SHP77 (cell line): Measurements from ENCODE around the gene SEMA6A.
"Not testable (repeated sequence)": the region's sequence is repeated elsewhere in the genome, so short reads cannot be mapped to it uniquely, and the experiment has no call there.

ENCODE experiments used
- DNase-seq, 2 experiments: peaks; one replicate each; lab custom pipeline; 2025; lab: John Stamatoyannopoulos, UW

SEMA6A gene

GRCh38 chr5:116524051-116524904, 50.3 kb downstream of the SEMA6A start:
- no peak for DNase-seq

- DNase-seq: not testable (repeated sequence)
Observed at GRCh38 chr5:116523182-116523581, 51.4 kb downstream of the SEMA6A start.

GRCh38 chr5:116522356-116523136, 52.1 kb downstream of the SEMA6A start:
- DNase-seq: no peak

DNA sequence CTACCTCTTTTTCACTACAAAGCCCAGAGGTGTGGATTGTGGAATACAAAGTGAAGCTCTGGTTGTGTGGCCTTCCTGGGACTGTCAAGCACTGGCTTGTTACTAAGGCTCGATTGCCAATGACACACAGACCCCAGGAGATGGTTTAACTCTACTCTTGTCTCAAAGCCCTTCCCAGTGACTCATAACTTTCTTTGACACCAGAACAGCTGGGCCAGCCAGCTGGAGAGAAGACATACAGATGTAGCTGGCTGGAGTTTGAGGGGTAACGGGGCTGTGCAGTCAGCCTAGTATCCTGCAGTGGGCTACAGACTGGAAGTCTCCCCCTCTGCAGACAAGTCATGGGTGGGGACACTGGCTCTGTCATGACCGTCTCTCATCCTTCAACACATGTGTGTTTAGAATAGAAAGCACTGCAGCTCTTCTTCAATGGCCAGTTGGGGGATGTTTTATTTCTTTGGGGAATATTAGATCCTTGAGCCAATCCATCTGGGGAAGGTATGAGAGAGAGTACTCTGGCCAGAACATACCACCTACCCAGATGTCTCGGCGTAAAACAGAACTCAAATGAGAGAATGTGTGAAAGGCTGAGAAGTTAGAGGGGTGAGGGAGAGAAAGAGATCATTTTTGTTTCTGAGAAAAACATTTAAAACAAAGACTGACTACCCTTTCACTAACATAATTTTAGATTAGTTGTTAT, 53.3 kb downstream of the SEMA6A start:
- DNase-seq: no peak

- no peak for DNase-seq
Observed at GRCh38 chr5:116520771-116521170, 53.9 kb downstream of the SEMA6A start.

DNA sequence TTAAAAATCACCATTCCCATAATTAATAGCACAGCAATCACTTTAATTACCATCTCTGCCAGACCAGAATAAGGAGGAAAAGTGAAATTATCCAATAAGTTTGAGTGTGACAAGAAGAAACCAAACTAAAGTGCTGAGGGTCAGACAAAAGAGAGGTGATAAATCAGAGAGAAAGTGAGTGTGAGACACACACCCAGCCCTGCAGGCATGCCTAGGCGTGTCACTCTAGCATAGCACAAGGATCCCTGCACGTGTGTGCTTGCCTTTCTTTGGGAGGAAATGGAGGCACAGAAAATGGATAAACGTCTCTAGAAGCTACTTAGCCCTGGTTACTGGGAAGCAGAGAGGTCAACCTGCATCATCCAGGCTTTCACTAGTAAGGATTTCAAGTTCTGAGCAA, 56.2 kb downstream of the SEMA6A start:
- DNase-seq: no peak

DNA sequence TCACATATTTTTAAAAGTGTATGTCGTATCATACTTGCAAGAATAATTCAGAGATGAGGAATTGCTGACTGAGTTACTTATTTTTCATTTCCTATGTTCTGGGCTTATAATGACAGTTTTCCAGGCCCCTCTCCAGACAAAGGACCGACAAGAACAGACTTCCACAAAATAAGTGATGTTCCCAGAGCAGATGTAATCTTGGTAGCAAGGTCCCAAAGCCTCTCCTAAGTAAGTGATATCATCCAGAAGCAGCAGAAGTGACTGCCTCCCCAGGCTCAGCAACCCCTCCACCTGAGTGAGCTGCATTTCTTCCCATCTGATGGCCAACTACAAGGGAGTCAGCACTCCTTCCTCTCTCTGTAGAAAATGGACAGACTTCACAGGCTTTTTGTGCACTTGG, 57.1 kb downstream of the SEMA6A start:
- no peak for DNase-seq

GRCh38 chr5:116516021-116516420, 58.6 kb downstream of the SEMA6A start:
- DNase-seq: no peak

DNA sequence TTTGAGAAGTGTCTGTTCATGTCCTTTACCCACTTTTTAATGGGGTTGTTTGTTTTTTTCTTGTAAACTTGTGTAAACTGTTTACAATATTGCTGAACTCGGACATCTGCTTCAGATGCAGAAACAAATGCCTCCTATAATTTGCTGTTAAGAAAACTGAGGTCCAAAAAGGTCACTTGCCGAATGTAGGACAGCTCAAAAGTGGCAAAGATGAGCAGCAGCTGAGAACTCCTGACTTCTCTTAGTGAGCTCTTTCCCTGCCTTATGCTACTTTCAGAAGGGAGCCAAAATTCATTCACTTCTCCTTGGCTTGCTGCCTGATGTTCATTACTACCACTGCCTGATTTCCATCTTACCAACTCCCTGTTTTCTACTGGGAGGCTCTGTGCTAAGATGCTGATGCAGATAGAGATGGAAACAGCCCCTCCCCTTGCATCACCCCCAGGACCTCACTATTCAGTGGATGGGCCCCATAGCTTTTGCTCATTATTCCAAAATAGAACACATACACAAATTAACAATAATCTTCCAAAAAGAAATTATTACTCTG, 60.1 kb downstream of the SEMA6A start:
- no peak for DNase-seq

GRCh38 chr5:116510517-116510916, 64.1 kb downstream of the SEMA6A start:
- no peak for DNase-seq

- no peak for DNase-seq
Observed at GRCh38 chr5:116509483-116510244, 65.0 kb downstream of the SEMA6A start.

- no peak for DNase-seq
Observed at GRCh38 chr5:116508835-116509234, 65.8 kb downstream of the SEMA6A start.

- DNase-seq: no peak
Observed at GRCh38 chr5:116507941-116508655, 66.5 kb downstream of the SEMA6A start.

DNA sequence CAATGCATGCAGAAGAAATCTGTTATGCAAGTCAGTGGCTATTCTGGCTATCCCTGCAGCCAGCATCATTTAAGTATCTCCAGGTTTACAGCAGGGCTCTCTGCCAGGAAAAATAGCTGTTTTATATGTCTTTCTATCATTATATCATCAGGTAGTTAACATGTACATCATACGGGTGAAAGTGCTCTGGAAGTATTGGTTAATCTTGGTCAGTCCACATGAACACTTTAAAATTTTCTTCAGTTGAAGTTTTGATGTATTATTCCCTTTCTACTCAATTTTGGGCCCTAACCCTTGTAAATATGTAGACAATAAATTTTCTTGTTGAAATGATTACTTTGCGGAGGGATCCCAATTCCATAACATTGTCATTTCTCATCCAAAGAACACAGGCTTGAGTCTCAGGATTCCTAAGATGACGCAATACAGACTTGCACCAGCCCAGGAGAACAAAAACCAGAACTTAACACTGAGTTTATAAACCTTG, 67.5 kb downstream of the SEMA6A start:
- no peak for DNase-seq

GRCh38 chr5:116506488-116506887, 68.1 kb downstream of the SEMA6A start:
- DNase-seq: no peak

DNA sequence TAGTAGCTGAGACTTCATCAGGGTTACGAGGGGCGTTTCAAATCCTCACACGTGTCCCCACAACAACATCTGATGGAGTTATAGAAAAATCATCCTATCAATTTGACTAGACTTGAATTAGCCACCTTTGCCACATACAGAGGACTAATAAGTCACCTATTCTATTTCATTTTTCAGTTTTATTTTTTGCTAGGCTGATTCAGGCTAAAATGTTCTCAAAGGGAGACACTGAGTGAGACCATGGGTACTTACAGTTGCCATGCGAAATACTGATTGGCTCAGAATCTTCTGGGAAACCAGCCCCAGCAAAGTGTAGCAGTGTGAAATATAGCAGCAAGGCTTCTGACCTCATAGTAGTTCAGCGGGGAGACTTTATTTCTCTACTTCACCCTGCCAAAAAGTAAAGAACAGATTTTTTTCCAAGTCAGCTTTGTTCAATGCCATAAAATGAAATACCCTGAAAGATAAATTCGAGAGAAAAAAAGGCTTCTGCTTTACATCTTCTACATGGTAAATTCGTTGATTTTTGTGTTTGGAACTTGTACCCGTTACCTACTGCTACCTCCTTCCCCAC, 69.9 kb downstream of the SEMA6A start:
- no peak for DNase-seq

GRCh38 chr5:116502616-116503015, 72.0 kb downstream of the SEMA6A start:
- DNase-seq: no peak

DNA sequence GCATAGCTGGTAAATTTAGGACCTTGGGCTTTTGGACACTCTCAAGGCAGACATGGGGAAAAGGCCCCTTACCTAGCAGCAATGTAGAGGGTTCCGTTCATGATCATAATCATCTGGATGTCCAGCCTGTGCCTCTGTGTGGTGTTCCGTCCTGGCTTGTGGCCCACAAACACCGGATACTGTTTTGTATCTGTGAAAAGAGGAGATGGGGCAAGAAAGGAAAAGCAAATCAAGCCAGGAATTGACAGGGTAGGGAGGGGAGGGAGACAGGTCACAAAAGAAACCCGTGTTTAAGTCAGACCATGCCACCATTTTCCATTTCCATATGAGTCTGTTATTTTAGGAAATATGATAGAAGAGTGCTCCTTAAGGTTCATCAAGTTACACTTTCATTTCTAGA, 72.5 kb downstream of the SEMA6A start:
- no peak for DNase-seq

DNA sequence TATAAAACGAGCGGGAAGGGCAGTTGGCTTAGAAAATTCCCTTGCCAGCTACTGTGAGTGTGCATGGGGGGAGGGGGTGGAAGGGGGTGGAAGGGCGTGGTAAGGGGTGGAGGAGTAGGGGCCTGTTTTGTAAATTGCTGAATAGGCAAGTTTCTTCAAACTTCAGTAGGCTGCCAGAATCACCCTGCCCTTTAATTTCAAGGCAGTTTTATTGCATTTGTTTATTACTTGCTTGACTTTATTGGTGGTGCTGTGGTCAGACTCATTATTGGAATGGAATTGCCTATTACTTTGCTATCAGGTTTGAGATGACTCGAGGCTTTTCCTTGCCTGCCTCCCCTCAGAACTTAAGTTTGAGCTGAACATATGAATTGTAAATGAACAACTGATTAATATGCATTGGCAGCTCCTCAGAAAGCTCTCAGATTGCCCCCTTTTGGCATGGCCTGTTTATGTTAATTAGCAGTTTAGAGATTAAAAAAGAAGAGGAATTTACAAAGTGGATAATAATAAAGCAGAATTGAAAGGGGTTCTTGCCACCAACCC, 76.0 kb downstream of the SEMA6A start:
- DNase-seq: no peak

DNA sequence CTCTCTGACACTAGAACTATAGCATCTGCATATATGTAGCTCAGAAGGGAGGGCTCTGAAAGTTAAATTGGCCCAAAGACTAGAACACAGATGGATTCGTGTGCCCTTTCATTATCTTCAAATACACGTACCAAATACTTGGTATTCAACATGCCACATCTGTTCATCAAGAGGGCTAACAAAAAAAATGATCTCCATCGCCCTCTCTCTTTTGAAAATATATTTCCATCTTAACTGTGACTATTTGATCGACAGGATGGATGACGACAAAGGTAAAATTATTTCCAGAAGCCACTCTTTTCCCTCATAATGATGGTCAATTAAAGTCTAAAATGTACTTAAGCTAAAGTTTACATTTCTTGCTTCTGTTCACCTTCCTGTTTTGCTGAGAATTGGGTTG, 77.0 kb downstream of the SEMA6A start:
- DNase-seq: no peak
